Measurements from ENCODE around the gene KCNA3.

DNA sequence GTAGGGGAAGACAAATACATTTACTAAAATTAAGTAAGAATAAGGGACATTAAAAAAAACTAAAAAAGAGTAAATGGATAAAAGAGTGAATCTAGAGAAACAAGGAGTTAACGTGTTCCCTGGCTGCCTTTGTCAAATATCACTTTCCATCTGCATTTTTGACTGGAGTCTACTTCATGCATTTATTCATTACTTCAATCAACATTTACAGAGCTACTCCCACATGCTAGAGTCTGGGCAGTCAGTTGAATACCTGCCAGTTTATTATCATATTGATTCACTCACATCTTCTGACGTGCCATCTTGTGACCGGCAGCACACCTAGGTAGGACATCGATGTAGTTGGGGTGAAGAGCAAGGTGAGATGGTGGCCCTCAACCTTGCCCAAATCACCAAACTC, 35.6 kb upstream of the KCNA3 start:
- TF ChIP-seq, protein P1, sequence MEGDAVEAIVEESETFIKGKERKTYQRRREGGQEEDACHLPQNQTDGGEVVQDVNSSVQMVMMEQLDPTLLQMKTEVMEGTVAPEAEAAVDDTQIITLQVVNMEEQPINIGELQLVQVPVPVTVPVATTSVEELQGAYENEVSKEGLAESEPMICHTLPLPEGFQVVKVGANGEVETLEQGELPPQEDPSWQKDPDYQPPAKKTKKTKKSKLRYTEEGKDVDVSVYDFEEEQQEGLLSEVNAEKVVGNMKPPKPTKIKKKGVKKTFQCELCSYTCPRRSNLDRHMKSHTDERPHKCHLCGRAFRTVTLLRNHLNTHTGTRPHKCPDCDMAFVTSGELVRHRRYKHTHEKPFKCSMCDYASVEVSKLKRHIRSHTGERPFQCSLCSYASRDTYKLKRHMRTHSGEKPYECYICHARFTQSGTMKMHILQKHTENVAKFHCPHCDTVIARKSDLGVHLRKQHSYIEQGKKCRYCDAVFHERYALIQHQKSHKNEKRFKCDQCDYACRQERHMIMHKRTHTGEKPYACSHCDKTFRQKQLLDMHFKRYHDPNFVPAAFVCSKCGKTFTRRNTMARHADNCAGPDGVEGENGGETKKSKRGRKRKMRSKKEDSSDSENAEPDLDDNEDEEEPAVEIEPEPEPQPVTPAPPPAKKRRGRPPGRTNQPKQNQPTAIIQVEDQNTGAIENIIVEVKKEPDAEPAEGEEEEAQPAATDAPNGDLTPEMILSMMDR (IDR thresholded peaks at IDR 0.05), result no peak
- no peak for TF ChIP-seq POLR2A (IDR thresholded peaks at IDR 0.05)
